Ovary (tissue), 3 donors: ENCODE data around the gene COX11.

Source experiments
- EP300 ChIP-seq: sonication (generic); formaldehyde crosslinking; IDR thresholded peaks from one replicate; pipeline ENCODE4 v1.6.1; 2017; ENCODE audit warnings: antibody characterized with exemption
- POLR2A ChIP-seq: fragments of 450-650 bp; IDR thresholded peaks from one replicate; pipeline ENCODE4 v1.6.1; 2017; ENCODE audit warnings: antibody characterized with exemption, mild to moderate bottlenecking, moderate library complexity
- TF ChIP-seq, protein P1 (sequence below), 3 donors: fragments of 450-650 bp in 2 of 3; fragments of 200-600 bp in 1 of 3; IDR thresholded peaks; one replicate each; pipeline versions ENCODE4 v1.5.1 to v1.8.0; 2016 to 2022; ENCODE audit warnings: antibody characterized with exemption in 3 of 3, mild to moderate bottlenecking in 1 of 3
- donor health status: DM: no; HTN: no; CAD: no.

DNA sequence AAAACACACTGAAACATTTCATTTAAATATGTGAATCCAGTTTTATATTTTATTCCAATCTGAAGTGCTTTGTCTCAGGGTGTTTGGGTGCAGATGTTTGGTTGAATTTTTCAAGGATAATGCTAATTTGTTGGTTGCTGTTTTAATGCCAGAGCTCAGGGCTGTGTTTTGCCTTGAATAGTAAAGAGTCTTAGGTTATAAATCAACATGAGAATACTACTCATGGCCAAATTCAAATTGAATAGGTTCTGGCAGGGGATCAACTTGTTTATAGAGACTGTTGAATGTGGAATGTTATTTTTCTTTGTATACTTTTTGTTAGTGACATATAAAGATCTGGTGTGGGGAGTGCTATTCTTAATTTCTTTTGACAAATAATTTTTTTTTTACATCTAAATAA, 49.0 kb downstream of the COX11 start:
- no peak for TF ChIP-seq EP300
- TF ChIP-seq, protein P1, sequence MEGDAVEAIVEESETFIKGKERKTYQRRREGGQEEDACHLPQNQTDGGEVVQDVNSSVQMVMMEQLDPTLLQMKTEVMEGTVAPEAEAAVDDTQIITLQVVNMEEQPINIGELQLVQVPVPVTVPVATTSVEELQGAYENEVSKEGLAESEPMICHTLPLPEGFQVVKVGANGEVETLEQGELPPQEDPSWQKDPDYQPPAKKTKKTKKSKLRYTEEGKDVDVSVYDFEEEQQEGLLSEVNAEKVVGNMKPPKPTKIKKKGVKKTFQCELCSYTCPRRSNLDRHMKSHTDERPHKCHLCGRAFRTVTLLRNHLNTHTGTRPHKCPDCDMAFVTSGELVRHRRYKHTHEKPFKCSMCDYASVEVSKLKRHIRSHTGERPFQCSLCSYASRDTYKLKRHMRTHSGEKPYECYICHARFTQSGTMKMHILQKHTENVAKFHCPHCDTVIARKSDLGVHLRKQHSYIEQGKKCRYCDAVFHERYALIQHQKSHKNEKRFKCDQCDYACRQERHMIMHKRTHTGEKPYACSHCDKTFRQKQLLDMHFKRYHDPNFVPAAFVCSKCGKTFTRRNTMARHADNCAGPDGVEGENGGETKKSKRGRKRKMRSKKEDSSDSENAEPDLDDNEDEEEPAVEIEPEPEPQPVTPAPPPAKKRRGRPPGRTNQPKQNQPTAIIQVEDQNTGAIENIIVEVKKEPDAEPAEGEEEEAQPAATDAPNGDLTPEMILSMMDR (IDR thresholded peaks at IDR 0.05), result no peak
- no peak for TF ChIP-seq POLR2A
